GM10266 (cell line): ENCODE results near the gene FLNC.

Experiments
- DNase-seq: peaks from one replicate; pipeline ENCODE4 v3.0.0; 2012; ENCODE audit errors: extremely low spot score
- CTCF ChIP-seq: IDR thresholded peaks from 2 replicates; pipeline ENCODE4 v1.5.1; 2012; ENCODE audit warnings: mild to moderate bottlenecking, low read depth; ENCODE audit not compliant: control insufficient read depth, insufficient read depth; ENCODE audit errors: missing control alignments

Gene FLNC

DNA sequence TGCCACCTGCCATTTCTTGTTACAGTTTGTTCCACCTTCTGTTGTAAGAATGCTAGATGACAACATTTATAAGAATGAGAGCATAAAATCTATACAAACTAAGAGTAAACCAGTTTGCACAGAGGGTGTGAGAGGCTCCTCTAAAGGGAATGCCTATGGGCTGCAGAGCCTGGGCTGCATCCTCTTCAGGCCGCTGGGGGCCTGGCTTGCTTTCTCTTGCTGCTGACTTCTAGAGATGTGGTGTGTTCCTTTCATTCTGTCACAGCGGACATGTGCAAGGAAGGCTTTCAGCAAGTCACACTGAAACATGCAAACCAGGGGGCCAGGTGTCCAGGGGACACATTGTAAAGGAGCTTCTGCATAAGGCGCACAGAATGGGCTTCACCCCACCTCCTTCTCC, 25.4 kb downstream of the FLNC start:
- no peak for TF ChIP-seq CTCF
- DNase-seq = no peak

- no peak for TF ChIP-seq CTCF
- no peak for DNase-seq
These were observed 26.0 kb downstream of the FLNC start for GRCh38 chr7:128856001-128856718.

GRCh38 chr7:128858380-128859231, 28.4 kb downstream of the FLNC start:
- DNase-seq = no peak
- TF ChIP-seq CTCF = no peak

GRCh38 chr7:128859232-128860157, 29.3 kb downstream of the FLNC start:
- TF ChIP-seq CTCF = no peak
- DNase-seq = no peak

- TF ChIP-seq CTCF = peak; percentile 26
- DNase-seq = no peak
These were observed 30.2 kb downstream of the FLNC start for GRCh38 chr7:128860158-128861073.

DNA sequence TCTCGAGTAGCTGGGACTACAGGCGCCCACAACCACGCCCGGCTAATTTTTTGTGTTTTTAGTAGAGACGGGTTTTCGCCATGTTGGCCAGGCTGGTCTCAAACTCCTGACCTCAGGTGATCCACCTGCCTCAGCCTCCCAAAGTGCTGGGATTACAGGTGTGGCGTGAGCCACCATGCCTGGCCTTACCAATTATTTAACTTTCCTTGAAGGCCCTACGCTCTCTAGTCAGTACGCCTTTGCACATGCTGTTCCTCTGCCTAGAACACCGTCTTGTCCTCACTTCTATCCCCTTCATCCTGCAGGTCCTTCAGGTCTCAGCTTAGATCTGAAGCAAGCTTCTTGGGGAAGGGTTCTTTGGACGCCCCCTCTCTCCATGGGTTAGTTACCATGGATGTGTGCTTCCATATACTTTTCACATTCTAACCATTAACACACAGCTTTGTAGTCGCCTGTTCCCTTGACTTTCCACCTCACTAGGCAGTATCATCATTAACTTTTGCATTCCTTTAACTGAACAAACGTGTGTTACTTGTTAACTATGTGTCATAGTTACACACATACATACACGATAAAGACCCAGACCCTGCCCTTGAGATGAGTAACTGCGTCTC, 31.9 kb downstream of the FLNC start:
- no peak for TF ChIP-seq CTCF
- DNase-seq = no peak
